Neutrophil (primary cell): Measurements from ENCODE around the gene NCAPG2.

ENCODE experiments used
- H3K27ac ChIP-seq: fragments of 200-600 bp; sonication (generic); 2 replicates; pipeline ENCODE4 v1.5.1; 2016; ENCODE audit warnings: mild to moderate bottlenecking, moderate library complexity
- H3K27me3 ChIP-seq: fragments of 200-600 bp; sonication (generic); 2 replicates; pipeline ENCODE4 v1.6.0; 2016; ENCODE audit warnings: mild to moderate bottlenecking
- H3K36me3 ChIP-seq: fragments of 200-600 bp; sonication (generic); 2 replicates; pipeline ENCODE4 v1.5.1; 2017
- H3K4me1 ChIP-seq, 2 experiments: fragments of 200-600 bp in 1 of 2; sonication (generic) in 1 of 2; 1 replicate in 1 of 2; 2 replicates in 1 of 2; pipeline versions ENCODE4 v1.5.1 to v1.6.1; 2013 to 2016; ENCODE audit warnings: low read depth in 1 of 2, low read length in 1 of 2, mild to moderate bottlenecking in 1 of 2, moderate library complexity in 1 of 2; ENCODE audit not compliant: control insufficient read depth in 1 of 2, insufficient read depth in 1 of 2
- H3K4me3 ChIP-seq, 2 experiments: fragments of 200-600 bp in 1 of 2; sonication (generic) in 1 of 2; 1 replicate in 1 of 2; 2 replicates in 1 of 2; pipeline ENCODE4 v1.5.1; 2013 to 2016; ENCODE audit warnings: low read depth in 1 of 2, low read length in 1 of 2, mild to moderate bottlenecking in 1 of 2, moderate library complexity in 1 of 2
- H3K9me3 ChIP-seq: fragments of 200-600 bp; sonication (generic); 2 replicates; pipeline ENCODE4 v1.5.1; 2016
- TF ChIP-seq, protein P1 (sequence below): fragments of 200-600 bp; sonication (generic); IDR thresholded peaks from 2 replicates; pipeline ENCODE4 v1.5.1; 2016; ENCODE audit warnings: antibody characterized with exemption

Gene NCAPG2

DNA sequence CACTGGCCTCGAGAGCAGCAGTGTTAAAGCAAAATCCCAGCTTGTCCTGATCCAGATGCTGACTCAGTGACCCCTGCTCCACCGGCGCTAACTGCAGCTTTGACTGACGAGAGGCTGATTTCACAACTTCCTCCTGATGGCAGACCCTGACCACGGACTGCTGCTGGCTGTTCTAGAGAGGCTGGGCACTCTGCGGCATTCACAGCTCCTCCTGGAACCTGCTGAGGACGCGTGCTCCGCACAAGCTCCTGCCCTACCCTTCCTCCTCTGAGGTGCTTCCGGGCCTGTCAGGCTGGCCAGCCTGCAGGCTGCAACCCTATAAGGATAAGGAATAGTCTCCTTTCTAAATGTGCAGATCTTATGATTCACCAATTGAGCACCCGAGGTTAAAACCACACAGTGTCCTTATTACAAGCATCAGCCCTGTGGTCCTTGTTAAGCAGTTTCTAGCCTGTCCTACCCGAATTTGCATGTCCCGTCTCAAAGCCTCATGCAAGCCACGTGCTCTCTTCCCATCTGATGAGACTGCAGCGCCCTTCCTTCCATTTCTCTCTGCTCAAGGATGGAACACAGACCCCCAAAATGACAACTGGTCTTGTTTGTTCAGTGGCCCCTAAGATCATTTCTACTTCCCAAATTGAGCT, 35.5 kb upstream of the NCAPG2 start:
- no peaks in the 10 kb centered on the region for H3K27me3 ChIP-seq
- peak overlapping the region in 1 of 2 experiments; percentile 29 for H3K4me3 ChIP-seq
- peaks cover 15 to 27% of the 10 kb centered on the region in 2 experiments for H3K4me1 ChIP-seq
- no peaks in the 10 kb centered on the region for H3K9me3 ChIP-seq
- H3K36me3 ChIP-seq = peaks cover 47% of the 10 kb centered on the region
- H3K27ac ChIP-seq = peak overlapping the region; percentile 64
- TF ChIP-seq, protein P1, sequence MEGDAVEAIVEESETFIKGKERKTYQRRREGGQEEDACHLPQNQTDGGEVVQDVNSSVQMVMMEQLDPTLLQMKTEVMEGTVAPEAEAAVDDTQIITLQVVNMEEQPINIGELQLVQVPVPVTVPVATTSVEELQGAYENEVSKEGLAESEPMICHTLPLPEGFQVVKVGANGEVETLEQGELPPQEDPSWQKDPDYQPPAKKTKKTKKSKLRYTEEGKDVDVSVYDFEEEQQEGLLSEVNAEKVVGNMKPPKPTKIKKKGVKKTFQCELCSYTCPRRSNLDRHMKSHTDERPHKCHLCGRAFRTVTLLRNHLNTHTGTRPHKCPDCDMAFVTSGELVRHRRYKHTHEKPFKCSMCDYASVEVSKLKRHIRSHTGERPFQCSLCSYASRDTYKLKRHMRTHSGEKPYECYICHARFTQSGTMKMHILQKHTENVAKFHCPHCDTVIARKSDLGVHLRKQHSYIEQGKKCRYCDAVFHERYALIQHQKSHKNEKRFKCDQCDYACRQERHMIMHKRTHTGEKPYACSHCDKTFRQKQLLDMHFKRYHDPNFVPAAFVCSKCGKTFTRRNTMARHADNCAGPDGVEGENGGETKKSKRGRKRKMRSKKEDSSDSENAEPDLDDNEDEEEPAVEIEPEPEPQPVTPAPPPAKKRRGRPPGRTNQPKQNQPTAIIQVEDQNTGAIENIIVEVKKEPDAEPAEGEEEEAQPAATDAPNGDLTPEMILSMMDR = no peak

DNA sequence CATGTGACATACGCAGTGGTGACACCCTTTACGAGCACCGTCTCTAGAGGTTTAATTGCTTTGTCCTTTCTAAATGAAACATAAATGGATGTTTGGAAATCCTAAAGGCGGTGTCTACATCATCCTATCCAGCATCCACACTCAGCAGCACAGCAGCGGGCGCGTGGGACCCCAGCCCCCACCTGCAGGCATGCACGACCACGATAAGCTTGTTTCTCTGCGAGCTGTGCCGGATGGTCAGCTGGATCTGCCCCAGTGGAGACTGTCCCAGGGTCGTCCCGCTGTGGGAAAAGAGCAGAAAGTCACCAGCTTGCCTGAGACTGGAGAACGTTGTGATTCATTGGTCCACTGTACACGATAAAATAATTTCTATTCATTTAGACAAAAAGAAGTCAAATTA, 34.2 kb upstream of the NCAPG2 start:
- H3K36me3 ChIP-seq = peaks cover 54% of the 10 kb centered on the region
- no peaks in the 10 kb centered on the region for H3K27me3 ChIP-seq
- no peak overlapping the region for H3K4me3 ChIP-seq
- peaks cover 15 to 27% of the 10 kb centered on the region in 2 experiments for H3K4me1 ChIP-seq
- H3K9me3 ChIP-seq = no peaks in the 10 kb centered on the region
- TF ChIP-seq, protein P1 = no peak
- peak overlapping the region; percentile 64 for H3K27ac ChIP-seq

DNA sequence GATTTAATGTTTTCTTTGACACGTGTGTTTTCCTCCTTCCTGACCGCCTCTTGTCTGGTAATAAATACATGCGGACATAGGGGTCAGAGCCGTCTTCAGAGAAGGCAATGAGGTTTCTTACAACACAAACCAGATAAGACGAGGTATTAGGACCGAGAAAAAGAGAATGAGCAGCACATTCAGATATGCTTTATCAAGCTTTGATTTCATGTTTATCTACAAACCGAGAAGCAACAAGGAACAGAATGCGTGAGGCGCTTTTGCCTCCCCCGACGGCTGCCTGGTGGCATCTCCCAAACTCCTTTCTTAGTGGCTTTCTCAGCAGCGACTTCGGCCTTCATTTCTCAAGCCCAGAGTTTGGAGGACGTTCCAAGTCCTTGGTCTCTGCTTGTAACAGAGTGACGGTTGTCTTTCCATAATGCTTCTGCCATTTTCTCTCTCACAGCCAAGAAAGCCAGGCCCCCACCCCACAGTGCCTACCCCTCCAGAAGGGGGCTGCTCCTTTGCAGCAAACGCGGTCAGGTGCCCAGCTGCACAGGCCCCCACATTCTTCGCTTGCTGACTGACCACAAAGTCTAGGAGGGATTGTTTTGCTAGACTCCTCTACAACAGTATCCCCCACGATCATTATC, 32.6 kb upstream of the NCAPG2 start:
- Histone ChIP-seq H3K36me3 (peaks cover 41% of the 10 kb centered on the region), H3K27ac (peak overlapping the region; percentile 64), H3K9me3 (no peaks in the 10 kb centered on the region), H3K4me3 (no peak overlapping the region), H3K27me3 (no peaks in the 10 kb centered on the region), H3K4me1 (peaks cover 15 to 27% of the 10 kb centered on the region in 2 experiments)
- TF ChIP-seq, protein P1 = no peak

DNA sequence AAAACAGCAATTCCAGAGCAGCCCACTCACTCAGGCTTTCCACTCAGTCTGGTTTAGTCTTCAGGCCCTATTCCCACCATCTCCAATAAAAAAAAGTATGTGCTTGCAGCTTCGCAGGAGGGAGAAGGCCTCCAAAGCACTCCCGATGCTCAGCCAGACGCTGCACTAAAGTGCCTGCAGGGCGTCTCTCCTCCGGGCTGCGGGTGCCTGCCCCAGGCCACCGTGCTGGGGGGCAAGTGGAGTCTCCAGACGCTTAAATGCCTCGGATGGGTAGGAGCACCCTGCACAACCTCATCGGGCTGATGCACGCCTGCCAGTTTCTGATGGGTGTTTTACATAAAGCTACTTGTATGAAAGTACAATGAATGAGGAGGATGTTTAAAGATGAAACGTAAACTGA, 31.3 kb upstream of the NCAPG2 start:
- Histone ChIP-seq H3K27ac (no peak overlapping the region), H3K4me3 (no peak overlapping the region), H3K27me3 (no peaks in the 10 kb centered on the region), H3K9me3 (no peaks in the 10 kb centered on the region), H3K36me3 (peaks cover 30% of the 10 kb centered on the region), H3K4me1 (peaks cover 17 to 28% of the 10 kb centered on the region in 2 experiments)
- TF ChIP-seq, protein P1 = no peak

DNA sequence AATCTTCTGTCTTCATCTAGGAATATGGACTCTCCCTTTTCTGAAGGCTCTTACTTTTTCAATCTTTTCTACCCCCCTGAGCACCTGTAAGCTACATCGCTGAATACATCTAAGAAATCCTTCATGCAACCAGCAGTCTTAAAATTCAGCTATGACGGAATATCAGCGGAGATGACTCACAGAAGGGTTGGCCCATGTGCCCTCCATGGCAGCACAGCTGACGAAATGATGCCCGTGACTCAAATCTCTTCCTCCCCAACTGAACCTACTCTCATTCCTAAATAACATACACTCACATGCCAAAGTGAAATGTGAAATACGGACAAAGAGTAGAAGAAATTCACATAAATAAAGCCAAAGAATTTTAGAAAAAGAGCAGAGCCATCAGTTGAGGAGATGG, 30.3 kb upstream of the NCAPG2 start:
- Histone ChIP-seq H3K4me3 (no peak overlapping the region), H3K4me1 (peaks cover 16 to 26% of the 10 kb centered on the region in 2 experiments), H3K27ac (no peak overlapping the region), H3K36me3 (peaks cover 27% of the 10 kb centered on the region), H3K9me3 (no peaks in the 10 kb centered on the region), H3K27me3 (no peaks in the 10 kb centered on the region)
- TF ChIP-seq, protein P1 = no peak
